ENCODE data around the gene PIEZO1. TPM values are rescaled to one million over a fixed set of nuclear protein-coding genes. Genes with fewer than 3 reads are reported as not detected.

Gene PIEZO1
- total and polyA plus RNA-seq, 2 donors (not counting 1 experiment from before 2014, with no cell fraction given), result 94.5 to 313 TPM

DNA sequence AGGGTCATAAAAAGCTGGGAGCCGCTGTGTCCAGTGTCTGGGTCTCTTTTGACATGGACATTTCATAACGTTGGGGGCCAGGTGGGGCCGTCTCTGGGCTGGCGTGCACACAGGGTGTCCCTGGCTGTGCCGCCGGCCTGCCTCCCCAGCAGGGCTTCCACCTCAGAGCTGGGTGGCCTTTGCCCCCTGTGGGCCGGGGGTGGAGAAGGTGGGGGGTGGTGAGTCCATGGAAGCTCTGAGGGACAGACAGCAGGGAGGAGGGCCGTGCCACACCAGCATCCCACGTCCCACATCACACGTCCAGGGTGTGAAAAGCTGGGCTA, 97.8 kb downstream of the PIEZO1 start:
- H3K9me3 ChIP-seq (ENCODE audit: control insufficient read depth, insufficient read depth, low read depth, low read length), result no peaks in the 10 kb centered on the region
- no peaks in the 10 kb centered on the region for H4K20me1 ChIP-seq (ENCODE audit: control insufficient read depth, extremely low read depth, insufficient read depth, low read length)
- H3K4me2 ChIP-seq (ENCODE audit: extremely low read depth, insufficient read depth, low read length), result no peak overlapping the region
- H3K27ac ChIP-seq (ENCODE audit: insufficient read depth, low read length), result no peak overlapping the region
- H3K36me3 ChIP-seq (ENCODE audit: control insufficient read depth, insufficient read depth, low read length), result no peaks in the 10 kb centered on the region
- peaks cover 9% of the 10 kb centered on the region for H3K27me3 ChIP-seq (ENCODE audit: control insufficient read depth, insufficient read depth, low read length)
- peaks cover 10% of the 10 kb centered on the region for H3K4me1 ChIP-seq (ENCODE audit: control insufficient read depth, extremely low read depth, insufficient read depth, low read length)
- H2AFZ ChIP-seq (ENCODE audit: low read length), result no peak overlapping the region
- TF ChIP-seq EZH2 (IDR thresholded peaks at IDR 0.05; ENCODE audit: low read length, missing control alignments), result no peak
- TF ChIP-seq, protein P1, sequence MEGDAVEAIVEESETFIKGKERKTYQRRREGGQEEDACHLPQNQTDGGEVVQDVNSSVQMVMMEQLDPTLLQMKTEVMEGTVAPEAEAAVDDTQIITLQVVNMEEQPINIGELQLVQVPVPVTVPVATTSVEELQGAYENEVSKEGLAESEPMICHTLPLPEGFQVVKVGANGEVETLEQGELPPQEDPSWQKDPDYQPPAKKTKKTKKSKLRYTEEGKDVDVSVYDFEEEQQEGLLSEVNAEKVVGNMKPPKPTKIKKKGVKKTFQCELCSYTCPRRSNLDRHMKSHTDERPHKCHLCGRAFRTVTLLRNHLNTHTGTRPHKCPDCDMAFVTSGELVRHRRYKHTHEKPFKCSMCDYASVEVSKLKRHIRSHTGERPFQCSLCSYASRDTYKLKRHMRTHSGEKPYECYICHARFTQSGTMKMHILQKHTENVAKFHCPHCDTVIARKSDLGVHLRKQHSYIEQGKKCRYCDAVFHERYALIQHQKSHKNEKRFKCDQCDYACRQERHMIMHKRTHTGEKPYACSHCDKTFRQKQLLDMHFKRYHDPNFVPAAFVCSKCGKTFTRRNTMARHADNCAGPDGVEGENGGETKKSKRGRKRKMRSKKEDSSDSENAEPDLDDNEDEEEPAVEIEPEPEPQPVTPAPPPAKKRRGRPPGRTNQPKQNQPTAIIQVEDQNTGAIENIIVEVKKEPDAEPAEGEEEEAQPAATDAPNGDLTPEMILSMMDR (conservative IDR thresholded peaks at IDR 0.05 in 1 of 2, IDR thresholded peaks at IDR 0.05 in 1 of 2; ENCODE audit: low read depth in 1 of 2, low read length in 2 of 2), result no peak
- no peak overlapping the region for H3K9ac ChIP-seq (ENCODE audit: insufficient read depth, low read length)
- no peak overlapping the region for H3K4me3 ChIP-seq (replicated peaks in 1 of 4; ENCODE audit: control extremely low read depth in 1 of 4, insufficient read depth in 1 of 4, low read depth in 3 of 4, low read length in 4 of 4)
- no peaks in the 10 kb centered on the region for H3K79me2 ChIP-seq (ENCODE audit: control insufficient read depth, insufficient read depth, low read length)
- DNase-seq (ENCODE audit: low read depth in 2 of 2), result no peak

DNA sequence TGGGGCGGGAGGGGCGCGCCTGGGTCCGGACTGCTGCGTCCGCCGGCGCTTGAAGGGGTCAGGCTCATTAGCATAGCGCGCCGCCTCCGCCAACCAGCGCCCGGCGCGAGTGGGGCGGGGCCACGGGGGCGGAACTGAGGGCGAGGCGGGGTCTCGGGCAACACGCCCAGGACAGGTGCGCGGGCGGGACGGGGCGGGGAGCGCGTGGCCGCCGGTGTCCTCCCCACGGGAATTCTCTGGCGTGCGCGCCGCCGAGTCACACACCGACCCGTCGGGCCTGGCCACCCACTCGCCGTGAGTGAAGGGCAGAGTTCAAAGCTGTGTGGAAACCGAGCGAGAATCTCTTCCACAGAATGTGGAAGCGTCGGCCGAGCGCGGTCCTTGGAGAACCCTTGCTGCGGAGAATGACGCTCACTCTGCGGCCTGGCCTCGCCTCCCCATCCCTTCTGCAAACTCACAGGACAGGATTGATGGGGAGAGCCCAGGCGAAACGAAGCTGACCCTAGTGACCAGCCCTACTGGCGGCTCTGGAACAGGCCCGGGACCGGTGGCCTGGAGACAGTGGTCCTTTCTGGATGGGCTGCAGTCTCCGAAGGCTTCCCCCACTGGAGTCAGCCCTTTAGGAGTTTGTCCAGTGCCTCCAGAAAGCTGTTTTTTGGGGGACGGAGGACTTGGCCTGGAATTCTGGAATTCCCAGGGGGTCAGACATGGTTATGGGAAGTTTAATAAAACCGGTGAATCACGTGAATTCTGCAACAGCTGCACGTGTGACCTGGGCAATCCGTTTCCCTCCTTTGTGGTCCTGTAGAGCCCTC, 98.4 kb downstream of the PIEZO1 start, which contains the start of gene SNAI3:
TSS of gene SNAI3 (minus strand) at position 69 of the 815 bp plus-strand sequence. CDS start 101 bp downstream, outside the sequence.
- H3K79me2 ChIP-seq (ENCODE audit: control insufficient read depth, insufficient read depth, low read length), result no peaks in the 10 kb centered on the region
- TF ChIP-seq EZH2 (IDR thresholded peaks at IDR 0.05; ENCODE audit: low read length, missing control alignments), result peak; percentile 26
- TF ChIP-seq, protein P1 (conservative IDR thresholded peaks at IDR 0.05 in 1 of 2, IDR thresholded peaks at IDR 0.05 in 1 of 2; ENCODE audit: low read depth in 1 of 2, low read length in 2 of 2), result no peak
- no peak within 1 kb of the TSS for H3K9ac ChIP-seq (ENCODE audit: insufficient read depth, low read length)
- H3K4me1 ChIP-seq (ENCODE audit: control insufficient read depth, extremely low read depth, insufficient read depth, low read length), result peaks cover 10% of the 10 kb centered on the region
- no peak within 1 kb of the TSS for H3K27ac ChIP-seq (ENCODE audit: insufficient read depth, low read length)
- H3K4me3 ChIP-seq (replicated peaks in 1 of 4; ENCODE audit: control extremely low read depth in 1 of 4, insufficient read depth in 1 of 4, low read depth in 3 of 4, low read length in 4 of 4), result peak within 1 kb of the TSS in 3 of 4 experiments; percentile 11 to 57 (median 42)
- peak in 1 of 2 donors; percentile 48 for DNase-seq (ENCODE audit: low read depth in 2 of 2)
- H4K20me1 ChIP-seq (ENCODE audit: control insufficient read depth, extremely low read depth, insufficient read depth, low read length), result no peaks in the 10 kb centered on the region
- peak within 1 kb of the TSS; percentile 20 for H3K4me2 ChIP-seq (ENCODE audit: extremely low read depth, insufficient read depth, low read length)
- H2AFZ ChIP-seq (ENCODE audit: low read length), result no peak within 1 kb of the TSS
- peaks cover 9% of the 10 kb centered on the region for H3K27me3 ChIP-seq (ENCODE audit: control insufficient read depth, insufficient read depth, low read length)
- no peaks in the 10 kb centered on the region for H3K9me3 ChIP-seq (ENCODE audit: control insufficient read depth, insufficient read depth, low read depth, low read length)
- no peaks in the 10 kb centered on the region for H3K36me3 ChIP-seq (ENCODE audit: control insufficient read depth, insufficient read depth, low read length)

DNA sequence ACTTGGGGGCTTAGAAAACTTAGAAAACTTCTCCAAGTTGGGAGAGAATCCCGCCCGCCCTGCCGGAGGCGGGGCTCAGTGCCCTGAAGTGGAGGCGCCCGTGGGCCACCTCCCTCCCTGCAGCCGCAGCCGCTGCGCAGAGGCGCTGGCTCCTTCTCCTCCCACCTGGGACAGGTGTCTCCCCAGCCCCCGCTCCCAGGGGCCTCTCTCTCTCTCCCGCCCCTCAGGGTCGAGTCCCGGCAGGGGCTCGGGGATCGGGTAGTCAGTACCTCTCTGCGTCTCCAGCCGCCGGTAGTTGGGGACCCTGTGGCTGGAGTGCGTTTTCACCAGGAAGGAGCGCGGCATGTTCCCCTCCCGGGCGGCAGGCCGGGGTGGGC, 99.0 kb downstream of the PIEZO1 start:
- H3K4me2 ChIP-seq (ENCODE audit: extremely low read depth, insufficient read depth, low read length), result peak overlapping the region; percentile 20
- no peak overlapping the region for H3K9ac ChIP-seq (ENCODE audit: insufficient read depth, low read length)
- H4K20me1 ChIP-seq (ENCODE audit: control insufficient read depth, extremely low read depth, insufficient read depth, low read length), result no peaks in the 10 kb centered on the region
- H3K4me3 ChIP-seq (replicated peaks in 1 of 4; ENCODE audit: control extremely low read depth in 1 of 4, insufficient read depth in 1 of 4, low read depth in 3 of 4, low read length in 4 of 4), result peak overlapping the region in 3 of 4 experiments; percentile 11 to 57 (median 42)
- H3K9me3 ChIP-seq (ENCODE audit: control insufficient read depth, insufficient read depth, low read depth, low read length), result no peaks in the 10 kb centered on the region
- no peaks in the 10 kb centered on the region for H3K79me2 ChIP-seq (ENCODE audit: control insufficient read depth, insufficient read depth, low read length)
- no peak overlapping the region for H2AFZ ChIP-seq (ENCODE audit: low read length)
- H3K27ac ChIP-seq (ENCODE audit: insufficient read depth, low read length), result no peak overlapping the region
- peaks cover 9% of the 10 kb centered on the region for H3K27me3 ChIP-seq (ENCODE audit: control insufficient read depth, insufficient read depth, low read length)
- H3K4me1 ChIP-seq (ENCODE audit: control insufficient read depth, extremely low read depth, insufficient read depth, low read length), result peaks cover 10% of the 10 kb centered on the region
- no peak for TF ChIP-seq EZH2 (IDR thresholded peaks at IDR 0.05; ENCODE audit: low read length, missing control alignments)
- TF ChIP-seq, protein P1 (conservative IDR thresholded peaks at IDR 0.05 in 1 of 2, IDR thresholded peaks at IDR 0.05 in 1 of 2; ENCODE audit: low read depth in 1 of 2, low read length in 2 of 2), result no peak
- H3K36me3 ChIP-seq (ENCODE audit: control insufficient read depth, insufficient read depth, low read length), result no peaks in the 10 kb centered on the region
- no peak for DNase-seq (ENCODE audit: low read depth in 2 of 2)

Measured in fibroblast of lung (primary cell).